ENCODE measurements around the gene SLC7A5.

SLC7A5 gene

DNA sequence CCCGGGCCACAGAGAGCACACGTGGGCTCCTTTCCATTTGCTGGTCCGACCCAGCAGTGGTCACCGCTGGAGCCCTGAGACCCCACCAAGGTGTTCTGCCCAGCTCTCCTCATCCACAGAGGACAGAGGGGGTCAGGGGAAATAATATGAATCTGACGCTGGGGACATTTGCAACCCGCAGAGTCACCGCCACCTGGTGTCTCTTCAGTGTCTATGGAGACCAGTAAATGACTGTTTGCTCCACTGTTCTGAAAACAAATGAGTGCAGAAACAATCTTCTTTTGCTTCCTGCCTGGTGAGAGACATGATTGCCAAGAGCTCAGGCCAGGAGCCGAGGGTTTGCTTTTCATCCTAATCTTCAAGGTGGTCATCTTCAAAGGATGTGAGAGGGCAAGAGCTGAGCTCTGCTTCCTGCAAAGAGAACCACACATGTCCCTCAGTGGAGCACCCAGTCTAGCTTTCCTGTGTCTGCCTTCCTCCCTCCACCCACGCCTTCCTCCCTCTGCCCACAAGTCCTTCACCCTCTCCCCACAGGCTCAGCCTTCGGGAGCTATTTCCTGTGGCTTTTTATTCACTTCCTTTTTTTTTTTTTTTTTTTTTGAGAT lies 88.8 kb downstream of the SLC7A5 start:
- Histone ChIP-seq H3K36me3 (ENCODE audit: control insufficient read depth in 5 of 5, insufficient read depth in 5 of 5, low read length in 5 of 5) (no peaks in the 10 kb centered on the region), H3K4me1 (ENCODE audit: control insufficient read depth in 5 of 5, insufficient read depth in 5 of 5, low read length in 5 of 5) (peaks cover 0 to 29% (median 16%) of the 10 kb centered on the region in 5 donors), H3K27me3 (ENCODE audit: control insufficient read depth in 5 of 5, insufficient read depth in 4 of 5, low read length in 5 of 5) (peaks cover 0 to 17% (median 7%) of the 10 kb centered on the region in 5 donors), H3K9me3 (ENCODE audit: control insufficient read depth in 5 of 5, low read length in 5 of 5) (no peaks in the 10 kb centered on the region), H3K9ac (ENCODE audit: low read length in 5 of 5) (no peak overlapping the region), H3K27ac (ENCODE audit: low read depth, low read length) (no peak overlapping the region), H3K4me3 (ENCODE audit: low read depth in 1 of 5, low read length in 5 of 5) (no peak overlapping the region)

Data from subcutaneous abdominal adipose tissue (tissue), 5 donors.